Measurements from ENCODE around the gene SMTN. TPM values are rescaled to one million over a fixed set of nuclear protein-coding genes. Genes with fewer than 3 reads are reported as not detected.

The SMTN gene
- total RNA-seq, 1 experiment from 2014 or later: 145 TPM

DNA sequence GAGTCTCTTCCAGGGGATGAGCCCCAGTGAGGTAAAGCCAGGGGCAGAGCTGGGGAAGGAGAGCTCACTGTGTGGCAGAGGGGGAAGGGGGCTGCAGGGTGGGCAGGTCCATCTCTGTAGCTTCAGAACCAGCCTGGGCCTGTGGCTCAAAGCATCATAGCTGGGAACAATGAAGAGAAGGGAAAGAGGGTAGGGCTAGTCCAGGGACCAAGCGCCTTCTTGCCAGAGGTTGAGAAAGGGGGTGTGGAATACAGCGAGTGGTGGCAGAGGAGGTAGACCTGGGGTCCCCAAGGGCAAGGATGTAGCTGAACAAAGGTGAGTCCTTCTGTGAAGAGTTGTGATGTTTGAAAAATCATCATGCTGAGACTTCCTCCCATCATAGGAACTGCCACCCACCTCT lies 60.4 kb downstream of the SMTN start:
- ChIA-PET CTCF (no interaction called here), POLR2A (ENCODE audit: unreplicated experiment) (no interaction called here)
- intact Hi-C loops (cut with micrococcal nuclease): no loop called here

DNA sequence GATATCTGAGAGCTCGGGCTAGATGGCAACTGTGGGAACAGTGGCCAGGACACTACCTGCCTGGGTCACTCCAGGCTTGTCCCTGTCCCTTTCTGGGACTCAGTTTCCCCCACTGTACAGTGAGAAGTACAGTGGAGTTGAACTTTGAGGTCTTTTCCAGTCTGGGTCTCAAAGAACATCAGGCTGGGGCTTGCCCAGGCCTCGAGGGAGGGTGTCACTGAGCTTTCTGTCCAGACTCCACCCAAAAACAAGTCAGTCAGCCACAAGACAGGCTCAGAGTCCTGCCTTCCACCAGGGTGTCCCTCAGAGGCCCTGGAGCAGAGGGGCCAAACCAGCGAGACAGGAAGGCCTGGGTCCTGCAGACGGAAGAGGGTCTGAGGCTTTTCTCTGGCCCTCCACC lies 61.2 kb downstream of the SMTN start:
- no peaks in the 10 kb centered on the region for H4K20me1 ChIP-seq (ENCODE audit: low read length)
- H3K27ac ChIP-seq (ENCODE audit: low read length): no peak overlapping the region
- H3K4me2 ChIP-seq (ENCODE audit: low read length): no peak overlapping the region
- H3K9me2 ChIP-seq (replicated peaks; ENCODE audit: low read length): no peaks in the 10 kb centered on the region
- H3K9me3 ChIP-seq (ENCODE audit: low read length): no peaks in the 10 kb centered on the region
- no peak overlapping the region for H3K4me3 ChIP-seq (ENCODE audit: low read length)
- no peaks in the 10 kb centered on the region for H3K27me3 ChIP-seq (ENCODE audit: low read length)
- no peaks in the 10 kb centered on the region for H3K4me1 ChIP-seq (ENCODE audit: insufficient read depth, low read length)
- no peaks in the 10 kb centered on the region for H3K79me2 ChIP-seq (ENCODE audit: low read length)
- no TSS peak for BruUV-seq (replicated peaks)
- no peak overlapping the region for H2AFZ ChIP-seq (ENCODE audit: low read length)
- ChIA-PET CTCF (no interaction called here), POLR2A (ENCODE audit: unreplicated experiment) (no interaction called here)
- no peak overlapping the region for H3K9ac ChIP-seq (ENCODE audit: low read length)
- ATAC-seq (no peak), DNase-seq (no peak)
- TF ChIP-seq EZH2phosphoT487 (IDR thresholded peaks at IDR 0.05; ENCODE audit: borderline replicate concordance, low read length): no peak
- no peak for TF ChIP-seq EZH2 (IDR thresholded peaks at IDR 0.05; ENCODE audit: low read length, unreplicated experiment)
- TF ChIP-seq CTCF (conservative IDR thresholded peaks at IDR 0.05; ENCODE audit: low read depth, low read length): no peak
- H3F3A ChIP-seq (ENCODE audit: low read length, unreplicated experiment): no peaks in the 10 kb centered on the region
- H3K36me3 ChIP-seq (ENCODE audit: low read depth, low read length): no peaks in the 10 kb centered on the region
- intact Hi-C loops (cut with micrococcal nuclease): no loop called here

More for the DNA sequence above, 60.4 kb downstream of the SMTN start:
- no peaks in the 10 kb centered on the region for H3K36me3 ChIP-seq (ENCODE audit: low read depth, low read length)
- H3F3A ChIP-seq (ENCODE audit: low read length, unreplicated experiment): no peaks in the 10 kb centered on the region
- H3K27me3 ChIP-seq (ENCODE audit: low read length): no peaks in the 10 kb centered on the region
- ATAC-seq (no peak), DNase-seq (no peak)
- no peak overlapping the region for H2AFZ ChIP-seq (ENCODE audit: low read length)
- no peak overlapping the region for H3K9ac ChIP-seq (ENCODE audit: low read length)
- H3K27ac ChIP-seq (ENCODE audit: low read length): no peak overlapping the region
- H3K9me3 ChIP-seq (ENCODE audit: low read length): no peaks in the 10 kb centered on the region
- H3K9me2 ChIP-seq (replicated peaks; ENCODE audit: low read length): no peaks in the 10 kb centered on the region
- no peak overlapping the region for H3K4me3 ChIP-seq (ENCODE audit: low read length)
- H3K79me2 ChIP-seq (ENCODE audit: low read length): no peaks in the 10 kb centered on the region
- no peaks in the 10 kb centered on the region for H4K20me1 ChIP-seq (ENCODE audit: low read length)
- TF ChIP-seq CTCF (conservative IDR thresholded peaks at IDR 0.05; ENCODE audit: low read depth, low read length): no peak
- no peak for TF ChIP-seq EZH2 (IDR thresholded peaks at IDR 0.05; ENCODE audit: low read length, unreplicated experiment)
- TF ChIP-seq EZH2phosphoT487 (IDR thresholded peaks at IDR 0.05; ENCODE audit: borderline replicate concordance, low read length): no peak
- no TSS peak for BruUV-seq (replicated peaks)
- H3K4me1 ChIP-seq (ENCODE audit: insufficient read depth, low read length): no peaks in the 10 kb centered on the region
- no peak overlapping the region for H3K4me2 ChIP-seq (ENCODE audit: low read length)

DNA sequence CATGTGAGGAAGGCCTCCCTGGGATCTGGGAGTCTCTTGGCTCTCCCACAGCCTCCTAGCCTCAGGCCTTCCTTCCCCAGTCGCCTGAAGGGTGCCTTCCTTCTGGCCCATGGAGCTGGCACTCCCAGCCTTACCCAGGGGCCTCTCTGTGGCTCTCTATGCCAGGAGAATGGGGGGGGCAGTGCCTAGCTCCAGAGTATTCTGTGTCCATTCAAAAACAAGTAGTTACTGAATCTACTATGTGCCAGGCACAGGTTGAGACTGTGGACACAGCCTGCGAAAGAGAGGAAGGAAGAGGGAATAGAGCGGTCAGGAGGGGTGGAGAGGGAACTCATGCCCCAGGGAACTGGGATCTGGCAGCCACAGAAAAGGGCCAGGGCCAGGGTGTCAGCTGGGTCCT lies 61.9 kb downstream of the SMTN start:
- TF ChIP-seq EZH2phosphoT487 (IDR thresholded peaks at IDR 0.05; ENCODE audit: borderline replicate concordance, low read length): no peak
- TF ChIP-seq CTCF (conservative IDR thresholded peaks at IDR 0.05; ENCODE audit: low read depth, low read length): no peak
- TF ChIP-seq EZH2 (IDR thresholded peaks at IDR 0.05; ENCODE audit: low read length, unreplicated experiment): no peak
- CTCF ChIA-PET: no interaction called here
- H3K9me3 ChIP-seq (ENCODE audit: low read length): no peaks in the 10 kb centered on the region
- no peaks in the 10 kb centered on the region for H3K4me1 ChIP-seq (ENCODE audit: insufficient read depth, low read length)
- no peak for ATAC-seq
- no peak overlapping the region for H3K4me2 ChIP-seq (ENCODE audit: low read length)
- no peaks in the 10 kb centered on the region for H3K27me3 ChIP-seq (ENCODE audit: low read length)
- H3K79me2 ChIP-seq (ENCODE audit: low read length): no peaks in the 10 kb centered on the region
- H3F3A ChIP-seq (ENCODE audit: low read length, unreplicated experiment): no peaks in the 10 kb centered on the region
- DNase-seq: no peak
- no peak overlapping the region for H2AFZ ChIP-seq (ENCODE audit: low read length)
- no peaks in the 10 kb centered on the region for H4K20me1 ChIP-seq (ENCODE audit: low read length)
- no peaks in the 10 kb centered on the region for H3K9me2 ChIP-seq (replicated peaks; ENCODE audit: low read length)
- BruUV-seq (replicated peaks): no TSS peak
- no peak overlapping the region for H3K4me3 ChIP-seq (ENCODE audit: low read length)
- H3K27ac ChIP-seq (ENCODE audit: low read length): no peak overlapping the region
- intact Hi-C loops (cut with micrococcal nuclease): no loop called here
- H3K9ac ChIP-seq (ENCODE audit: low read length): no peak overlapping the region
- no peaks in the 10 kb centered on the region for H3K36me3 ChIP-seq (ENCODE audit: low read depth, low read length)
- POLR2A ChIA-PET (ENCODE audit: unreplicated experiment): no interaction called here

Measured in PC-3 (cell line).